Effector memory CD8-positive, alpha-beta T cell (primary cell): ENCODE data around the gene KCNQ1.

Source experiments
- ATAC-seq: fragments of 150-1000 bp; cut with Tn5 transposase; replicated peaks from 2 replicates; pipeline ENCODE4 v1.10.0; 2021; ENCODE audit warnings: mild to moderate bottlenecking, moderate library complexity
- DNase-seq, 3 experiments: peaks; one replicate each; pipeline ENCODE4 v3.0.0; 2021
- H3K27ac Mint-ChIP-seq, 2 donors: one replicate each; pipeline ENCODE4 v1.8.0; 2022; ENCODE audit warnings: mild to moderate bottlenecking in 2 of 2, mixed read lengths in 2 of 2, moderate library complexity in 2 of 2
- H3K27me3 Mint-ChIP-seq, 2 donors: one replicate each; pipeline ENCODE4 v1.8.0; 2022; ENCODE audit warnings: mixed read lengths in 2 of 2
- H3K36me3 Mint-ChIP-seq: one replicate; pipeline ENCODE4 v1.8.0; 2022; ENCODE audit warnings: mild to moderate bottlenecking, moderate library complexity, mixed read lengths; ENCODE audit not compliant: insufficient read depth
- H3K4me1 Mint-ChIP-seq, 2 donors: one replicate each; pipeline ENCODE4 v1.8.0; 2022; ENCODE audit warnings: low read depth in 2 of 2, mixed read lengths in 2 of 2
- H3K4me3 Mint-ChIP-seq, 2 donors: one replicate each; pipeline ENCODE4 v1.8.0; 2022; ENCODE audit warnings: mild to moderate bottlenecking in 2 of 2, mixed read lengths in 2 of 2, moderate library complexity in 2 of 2
- H3K9me3 Mint-ChIP-seq, 2 donors: one replicate each; pipeline ENCODE4 v1.8.0; 2022; ENCODE audit warnings: mixed read lengths in 2 of 2

Gene KCNQ1

GRCh38 chr11:2798951-2799761 lies 354.3 kb downstream of the KCNQ1 start:
- Mint-ChIP-seq H3K27ac (no peak overlapping the region), H3K4me1 (no peaks in the 10 kb centered on the region), H3K4me3 (no peak overlapping the region), H3K27me3 (peaks cover under 1 to 16% of the 10 kb centered on the region in 2 donors), H3K9me3 (no peaks in the 10 kb centered on the region), H3K36me3 (no peaks in the 10 kb centered on the region)
- ATAC-seq (no peak), DNase-seq (no peak)

GRCh38 chr11:2799881-2800654 lies 355.3 kb downstream of the KCNQ1 start:
- DNase-seq (no peak), ATAC-seq (no peak)
- H3K9me3 Mint-ChIP-seq: no peaks in the 10 kb centered on the region
- no peaks in the 10 kb centered on the region for H3K36me3 Mint-ChIP-seq
- peaks cover 0 to 13% of the 10 kb centered on the region in 2 donors for H3K27me3 Mint-ChIP-seq
- H3K4me3 Mint-ChIP-seq: no peak overlapping the region
- no peak overlapping the region for H3K27ac Mint-ChIP-seq
- no peaks in the 10 kb centered on the region for H3K4me1 Mint-ChIP-seq

GRCh38 chr11:2800655-2801531 lies 356.1 kb downstream of the KCNQ1 start:
- ATAC-seq (no peak), DNase-seq (no peak)
- Mint-ChIP-seq H3K4me3 (no peak overlapping the region), H3K27ac (no peak overlapping the region), H3K27me3 (peaks cover 0 to 13% of the 10 kb centered on the region in 2 donors), H3K4me1 (no peaks in the 10 kb centered on the region), H3K36me3 (no peaks in the 10 kb centered on the region), H3K9me3 (no peaks in the 10 kb centered on the region)

GRCh38 chr11:2801711-2802388 lies 357.0 kb downstream of the KCNQ1 start:
- Mint-ChIP-seq H3K4me1 (no peaks in the 10 kb centered on the region), H3K9me3 (no peaks in the 10 kb centered on the region), H3K36me3 (no peaks in the 10 kb centered on the region), H3K27me3 (peaks cover 0 to 13% of the 10 kb centered on the region in 2 donors), H3K27ac (no peak overlapping the region), H3K4me3 (no peak overlapping the region)
- ATAC-seq: no peak
- no peak for DNase-seq

- no peaks in the 10 kb centered on the region for H3K9me3 Mint-ChIP-seq
- no peak overlapping the region for H3K27ac Mint-ChIP-seq
- H3K4me3 Mint-ChIP-seq: no peak overlapping the region
- DNase-seq (no peak), ATAC-seq (no peak)
- no peaks in the 10 kb centered on the region for H3K4me1 Mint-ChIP-seq
- H3K27me3 Mint-ChIP-seq: peaks cover 0 to 13% of the 10 kb centered on the region in 2 donors
- H3K36me3 Mint-ChIP-seq: no peaks in the 10 kb centered on the region
Measured at GRCh38 chr11:2802389-2803185, 357.8 kb downstream of the KCNQ1 start.

GRCh38 chr11:2803186-2804091 lies 358.6 kb downstream of the KCNQ1 start:
- H3K27ac Mint-ChIP-seq: no peak overlapping the region
- H3K9me3 Mint-ChIP-seq: no peaks in the 10 kb centered on the region
- H3K36me3 Mint-ChIP-seq: no peaks in the 10 kb centered on the region
- H3K27me3 Mint-ChIP-seq: peaks cover 0 to 11% of the 10 kb centered on the region in 2 donors
- H3K4me1 Mint-ChIP-seq: peaks cover 0 to 2% of the 10 kb centered on the region in 2 donors
- ATAC-seq: no peak
- no peak for DNase-seq
- H3K4me3 Mint-ChIP-seq: no peak overlapping the region

GRCh38 chr11:2804189-2804588 lies 359.4 kb downstream of the KCNQ1 start:
- Mint-ChIP-seq H3K36me3 (no peaks in the 10 kb centered on the region), H3K27me3 (peaks cover 0 to 4% of the 10 kb centered on the region in 2 donors), H3K27ac (no peak overlapping the region), H3K4me3 (no peak overlapping the region), H3K4me1 (peaks cover 0 to 2% of the 10 kb centered on the region in 2 donors), H3K9me3 (no peaks in the 10 kb centered on the region)
- ATAC-seq (no peak), DNase-seq (no peak)

GRCh38 chr11:2804701-2805387 lies 360.0 kb downstream of the KCNQ1 start:
- no peak for DNase-seq
- Mint-ChIP-seq H3K36me3 (no peaks in the 10 kb centered on the region), H3K27ac (no peak overlapping the region), H3K4me1 (peaks cover 5 to 6% of the 10 kb centered on the region in 2 donors), H3K27me3 (peaks cover 0 to 5% of the 10 kb centered on the region in 2 donors), H3K4me3 (no peak overlapping the region), H3K9me3 (no peaks in the 10 kb centered on the region)
- ATAC-seq: no peak

GRCh38 chr11:2805388-2806056 lies 360.7 kb downstream of the KCNQ1 start:
- Mint-ChIP-seq H3K27me3 (peaks cover 0 to 6% of the 10 kb centered on the region in 2 donors), H3K9me3 (no peaks in the 10 kb centered on the region), H3K4me1 (peaks cover 5 to 6% of the 10 kb centered on the region in 2 donors), H3K27ac (no peak overlapping the region), H3K4me3 (no peak overlapping the region), H3K36me3 (no peaks in the 10 kb centered on the region)
- ATAC-seq (no peak), DNase-seq (no peak)

GRCh38 chr11:2806351-2807024 lies 361.7 kb downstream of the KCNQ1 start:
- Mint-ChIP-seq H3K9me3 (no peaks in the 10 kb centered on the region), H3K27ac (no peak overlapping the region), H3K36me3 (no peaks in the 10 kb centered on the region), H3K4me3 (no peak overlapping the region), H3K4me1 (peaks cover 5 to 6% of the 10 kb centered on the region in 2 donors), H3K27me3 (peaks cover 0 to 6% of the 10 kb centered on the region in 2 donors)
- DNase-seq (no peak), ATAC-seq (no peak)
